Inflammatory macrophage treated with lipopolysaccharide for 1 hour (primary cell): Measurements from ENCODE around the gene MCAM.
A peak's percentile ranks its signal among the peaks of the same experiment; 100 is the strongest.

Experiments used
- DNase-seq, 2 donors: peaks; one replicate each; pipeline ENCODE4 v3.0.0-alpha.2; 2020 to 2022

The MCAM gene

DNA sequence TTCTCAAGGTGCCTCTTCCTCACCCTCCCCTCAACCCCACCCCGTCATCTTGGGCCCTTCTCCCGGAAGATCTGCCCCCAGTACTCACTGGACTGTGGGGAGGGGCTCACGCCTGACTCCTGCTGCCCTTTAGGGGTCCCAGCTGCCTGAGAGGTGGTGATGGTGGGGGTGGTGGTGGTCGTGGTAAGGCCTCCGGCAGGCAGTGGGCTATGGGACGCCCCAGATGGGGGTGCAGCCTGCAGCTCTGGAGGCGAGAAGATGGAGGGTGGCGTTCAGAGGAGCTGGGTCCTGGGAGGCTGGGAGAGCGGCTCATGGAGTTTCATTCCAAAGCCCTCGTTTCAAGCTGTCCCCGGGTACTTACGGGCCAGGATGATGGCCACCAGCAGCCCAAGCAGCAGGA lies 28.8 kb upstream of the MCAM start:
- DNase-seq, result no peak

DNA sequence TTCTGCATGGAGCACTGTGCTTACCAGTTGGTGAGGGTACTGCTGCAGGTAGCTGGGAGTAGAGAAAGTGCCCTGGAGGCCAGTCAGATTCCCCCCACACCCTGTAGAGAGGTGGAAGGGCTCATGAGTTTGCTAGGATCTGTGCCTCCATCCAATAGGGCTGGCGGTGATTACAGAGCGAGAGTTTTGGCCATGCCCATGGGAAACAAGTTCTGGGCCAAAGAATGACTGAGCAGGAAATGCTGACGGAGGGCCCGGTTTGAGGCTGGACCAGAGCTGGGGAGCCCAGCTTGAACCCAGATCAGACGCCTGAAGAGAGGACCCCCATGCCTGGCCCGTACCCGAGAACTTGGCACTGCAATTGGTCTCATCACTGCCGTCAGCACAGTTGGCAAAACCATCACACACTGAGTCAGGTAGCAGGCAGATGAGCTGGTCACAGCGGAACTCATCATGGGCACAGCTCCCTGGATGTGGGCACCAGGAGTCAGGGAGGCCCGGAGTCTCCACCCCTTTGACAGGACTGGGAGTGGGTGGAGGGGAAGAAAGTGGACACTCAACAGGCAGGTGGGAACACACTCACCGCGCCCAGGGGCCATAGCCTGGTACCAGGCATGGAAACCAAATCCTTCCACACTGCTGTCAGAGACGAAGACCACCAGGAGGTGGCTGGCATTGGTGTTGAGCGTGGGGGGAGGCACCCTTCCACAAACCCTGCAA lies 27.5 kb upstream of the MCAM start:
- no peak for DNase-seq

GRCh38 chr11:119343726-119344125 lies 26.8 kb upstream of the MCAM start:
- no peak for DNase-seq

GRCh38 chr11:119342362-119343130 lies 25.6 kb upstream of the MCAM start:
- no peak for DNase-seq

DNA sequence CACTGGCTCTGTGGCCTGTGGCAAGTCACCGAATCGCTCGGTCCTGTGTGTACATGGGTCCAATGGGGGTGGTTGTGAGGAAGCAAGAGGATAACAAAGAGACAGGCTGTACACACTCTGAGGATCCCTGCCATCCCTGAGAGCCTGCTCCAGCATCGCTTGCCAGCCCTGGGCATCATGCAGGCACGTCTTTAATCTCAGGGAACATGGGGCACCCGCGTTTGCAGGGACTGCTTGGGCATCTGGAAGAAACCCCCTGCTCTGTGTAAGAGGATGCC lies 25.0 kb upstream of the MCAM start:
- no peak for DNase-seq

GRCh38 chr11:119341222-119342022 lies 24.5 kb upstream of the MCAM start:
- no peak for DNase-seq

- no peak for DNase-seq
Observed at GRCh38 chr11:119340335-119341221, 23.6 kb upstream of the MCAM start, which contains the start of gene C1QTNF5. C1QTNF5 (minus strand) TSS chr11:119340883; CDS start chr11:119340397, 486 bp downstream.

DNA sequence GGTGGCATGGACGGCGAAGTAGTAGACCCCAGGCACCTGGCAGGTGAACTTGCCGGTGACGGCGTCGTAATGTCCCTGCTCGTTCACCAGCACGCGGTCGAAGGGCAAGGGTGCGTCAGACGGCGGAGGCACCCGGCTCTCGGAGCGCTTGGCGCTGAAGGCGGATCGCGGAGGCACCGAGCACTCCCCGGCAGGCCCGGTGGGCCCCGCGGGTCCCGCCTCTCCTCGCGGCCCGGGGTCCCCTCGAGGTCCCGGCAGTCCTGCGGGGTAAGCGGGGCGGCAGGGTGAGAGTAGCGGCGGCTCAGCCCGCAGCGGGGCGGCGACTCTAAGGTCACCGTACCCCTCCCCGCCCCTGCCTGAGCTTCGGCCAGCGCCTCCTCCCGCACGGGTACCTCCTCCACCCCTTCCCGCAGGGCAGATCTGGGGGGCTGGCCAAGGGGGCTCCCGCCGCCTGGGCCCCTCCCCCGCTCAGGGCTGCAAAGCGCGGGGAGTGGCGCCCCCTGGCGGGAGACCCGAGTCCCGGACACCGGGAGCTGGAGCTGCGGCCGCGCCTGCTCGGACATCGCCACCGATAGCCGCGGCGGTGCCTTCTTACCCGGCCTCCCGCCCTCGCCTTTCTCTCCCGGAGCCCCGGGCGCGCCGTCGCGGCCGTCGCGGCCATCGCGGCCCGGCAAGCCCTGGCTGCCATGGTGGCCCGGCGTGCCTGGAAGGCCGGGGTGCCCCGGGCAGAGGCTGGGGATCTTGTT lies 22.8 kb upstream of the MCAM start:
- peak in 1 of 2 donors; percentile 39 for DNase-seq

DNA sequence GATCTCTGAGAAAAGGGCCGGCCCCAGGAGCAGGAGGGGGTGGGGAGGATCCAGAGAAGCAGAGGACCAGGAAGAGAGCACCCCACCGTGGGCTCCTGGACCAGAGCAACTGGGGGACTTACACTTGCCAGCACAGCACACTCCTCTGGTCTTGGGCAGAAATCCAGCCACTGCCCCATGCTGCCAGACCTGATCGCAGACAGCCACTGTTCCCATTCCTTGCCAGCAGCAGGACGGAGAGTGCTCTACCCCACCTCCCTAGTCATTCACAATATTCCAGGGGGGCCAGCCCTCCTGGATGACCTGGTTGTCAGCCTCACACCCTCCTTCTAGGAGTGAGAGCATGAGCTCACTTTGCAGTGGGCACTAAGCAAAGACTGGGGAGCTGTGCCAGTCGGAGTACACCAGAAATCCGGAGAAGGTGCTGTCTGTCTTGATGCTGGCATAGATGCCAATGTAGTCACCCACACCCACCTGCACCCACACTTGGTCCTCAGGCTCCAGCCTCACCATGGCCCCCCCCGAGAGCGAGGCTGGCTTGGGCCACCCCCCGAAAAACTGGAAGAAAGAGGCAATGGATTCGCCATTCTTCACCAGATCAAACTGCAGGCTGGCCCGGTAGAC lies 22.1 kb upstream of the MCAM start:
- DNase-seq, result no peak

DNA sequence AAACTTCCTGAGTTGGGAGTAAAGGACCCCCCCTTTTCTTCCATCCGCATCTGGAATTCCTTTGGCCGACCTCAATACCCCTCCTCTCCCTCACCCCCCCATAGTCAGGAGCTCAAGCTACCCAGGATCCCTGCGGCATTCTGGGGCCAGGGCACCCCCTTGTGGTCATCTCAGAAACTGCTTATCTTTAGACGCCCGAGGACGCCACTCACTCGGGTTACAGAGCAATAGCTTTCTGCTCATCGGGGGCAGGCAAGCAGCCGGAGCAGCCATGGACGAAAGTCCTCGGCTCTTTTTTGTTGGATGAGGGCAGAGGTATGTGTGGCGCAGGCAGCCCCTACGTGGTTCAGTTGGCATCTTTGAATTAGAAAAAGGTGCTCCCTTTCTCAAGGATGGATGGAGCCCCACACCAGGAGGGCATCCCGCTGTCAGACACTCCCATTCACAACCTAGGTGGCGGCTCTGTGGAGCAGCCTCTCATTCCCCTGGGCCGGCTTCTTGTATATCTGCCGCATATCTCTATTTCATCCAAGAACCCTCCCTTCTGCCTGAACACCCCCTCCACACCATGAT lies 21.5 kb upstream of the MCAM start:
- DNase-seq, result peak in 1 of 2 donors; percentile 90

GRCh38 chr11:119337581-119338317 lies 20.8 kb upstream of the MCAM start:
- no peak for DNase-seq

- no peak for DNase-seq
Observed at GRCh38 chr11:119336744-119337469, 20.0 kb upstream of the MCAM start.

- no peak for DNase-seq
Observed at GRCh38 chr11:119335655-119336543, 19.0 kb upstream of the MCAM start.

- no peak for DNase-seq
Observed at GRCh38 chr11:119335091-119335654, 18.2 kb upstream of the MCAM start.

GRCh38 chr11:119334174-119334930 lies 17.4 kb upstream of the MCAM start, which contains the start of gene RNF26:
RNF26 (plus strand) TSS chr11:119334527; CDS start chr11:119335123, 596 bp downstream.
- DNase-seq, result peak; percentile 96 to 99

DNA sequence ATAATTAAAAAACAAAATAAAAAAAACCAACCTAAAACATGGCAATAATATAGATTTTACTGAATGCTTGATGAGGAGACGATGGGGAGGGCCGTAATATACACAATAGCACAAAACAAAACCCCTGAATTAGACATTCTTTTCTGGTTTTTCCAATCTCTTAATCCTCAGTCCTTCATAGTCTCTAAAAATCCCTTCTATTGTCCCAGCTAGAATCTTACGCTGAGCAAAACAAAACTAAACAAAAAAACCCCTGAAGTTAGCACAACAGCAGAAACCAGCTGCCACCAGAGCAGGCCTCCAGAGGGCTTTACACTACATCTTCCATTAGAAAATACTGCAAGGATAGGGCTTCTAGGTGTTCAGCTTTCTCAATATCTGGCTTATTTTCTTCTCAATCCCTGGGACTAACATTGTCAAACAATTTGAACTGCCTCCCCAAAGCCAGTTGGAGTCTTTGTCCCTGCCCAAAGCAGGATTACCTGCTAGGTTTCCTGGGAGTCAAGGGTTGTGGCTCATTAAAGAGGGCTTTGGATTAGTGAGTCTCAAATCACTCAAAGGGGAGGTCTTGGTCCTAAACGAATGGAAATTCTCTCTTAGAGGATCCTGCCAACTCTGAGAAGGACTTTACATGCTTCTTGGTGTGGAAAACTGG lies 15.3 kb upstream of the MCAM start:
- DNase-seq, result no peak

DNA sequence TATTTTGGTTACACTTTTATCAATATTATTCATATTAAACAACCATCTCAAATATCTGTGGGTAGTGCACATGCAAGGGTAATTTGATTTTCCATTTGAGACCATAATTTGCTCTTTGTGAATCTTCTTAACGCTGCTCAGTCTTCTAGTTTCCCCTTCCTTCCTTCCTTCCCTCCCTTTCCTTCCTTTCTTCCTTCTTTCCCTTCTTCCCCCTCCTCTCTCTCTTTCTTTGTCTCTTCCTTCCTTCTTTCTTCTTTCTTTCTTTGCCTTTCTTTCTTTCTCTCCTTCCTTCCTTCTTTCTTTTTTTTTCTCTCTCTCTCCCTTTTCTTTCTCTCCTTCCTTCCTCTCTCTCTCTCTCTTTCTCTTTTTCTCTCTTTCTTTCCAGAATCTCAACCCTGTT lies 13.3 kb upstream of the MCAM start:
- DNase-seq, result no peak
